SK-N-SH (cell line): ENCODE data around the gene SCARB2. TPM values are rescaled to one million over a fixed set of nuclear protein-coding genes. Genes with fewer than 3 reads are reported as not detected.
A peak's percentile ranks its signal among the peaks of the same experiment; 100 is the strongest.

Experiments
- CHD2 ChIP-seq: fragments of 150-350 bp; IDR thresholded peaks from 2 replicates; pipeline ENCODE4 v1.6.1; 2018; ENCODE audit warnings: low read length; ENCODE audit not compliant: partially characterized antibody
- ELF1 ChIP-seq: IDR thresholded peaks from 2 replicates; pipeline ENCODE4 v1.4.0; 2012
- EP300 ChIP-seq, 2 experiments: IDR thresholded peaks; 2 replicates each; pipeline versions ENCODE4 v1.4.0 to v1.6.1; 2012; ENCODE audit warnings: borderline replicate concordance in 1 of 2, low read depth in 1 of 2, low read length in 1 of 2
- EZH2phosphoT487 ChIP-seq: fragments of 200-600 bp; sonication (generic); IDR thresholded peaks from 2 replicates; pipeline ENCODE4 v1.6.1; 2017; ENCODE audit warnings: low read depth, mixed run types, mild to moderate bottlenecking, antibody characterized with exemption, moderate library complexity, borderline replicate concordance
- FOSL2 ChIP-seq: IDR thresholded peaks from 2 replicates; pipeline ENCODE4 v1.4.0; 2012; ENCODE audit warnings: low read depth, mild to moderate bottlenecking, moderate library complexity, borderline replicate concordance
- FOXJ3 ChIP-seq: sonication (generic); formaldehyde crosslinking; IDR thresholded peaks from 2 replicates; pipeline ENCODE4 v1.5.1; 2020; ENCODE audit warnings: mild to moderate bottlenecking, missing genetic modification reagents
- FOXM1 ChIP-seq: IDR thresholded peaks from 2 replicates; pipeline ENCODE4 v1.4.0; 2012; ENCODE audit warnings: low read depth, mild to moderate bottlenecking
- GABPA ChIP-seq: IDR thresholded peaks from 2 replicates; pipeline ENCODE4 v1.4.0; 2012; ENCODE audit warnings: low read depth, mild to moderate bottlenecking
- MEF2A ChIP-seq: IDR thresholded peaks from 2 replicates; pipeline ENCODE4 v1.4.0; 2012; ENCODE audit warnings: low read depth, borderline replicate concordance
- NFIC ChIP-seq: IDR thresholded peaks from 2 replicates; pipeline ENCODE4 v1.4.0; 2012; ENCODE audit warnings: borderline replicate concordance
- POLR2AphosphoS5 ChIP-seq: IDR thresholded peaks from 2 replicates; pipeline ENCODE4 v1.6.1; 2012; ENCODE audit warnings: low read depth, low read length
- RAD21 ChIP-seq: IDR thresholded peaks from 2 replicates; pipeline ENCODE4 v1.6.1; 2012; ENCODE audit warnings: mild to moderate bottlenecking, low read length
- RCOR1 ChIP-seq: fragments of 150-350 bp; IDR thresholded peaks from 2 replicates; pipeline ENCODE4 v1.6.1; 2017; ENCODE audit warnings: antibody characterized with exemption, low read length
- RFX5 ChIP-seq: IDR thresholded peaks from 2 replicates; pipeline ENCODE4 v1.6.1; 2012; ENCODE audit warnings: mild to moderate bottlenecking, improper control_type of control experiment, low read length
- RXRA ChIP-seq: IDR thresholded peaks from 2 replicates; pipeline ENCODE4 v1.4.0; 2012; ENCODE audit warnings: low read depth, mild to moderate bottlenecking, borderline replicate concordance
- SMC3 ChIP-seq: IDR thresholded peaks from 2 replicates; pipeline ENCODE4 v1.6.1; 2012; ENCODE audit warnings: low read depth, low read length, improper control_type of control experiment
- TAF1 ChIP-seq: IDR thresholded peaks from 2 replicates; pipeline ENCODE4 v1.6.1; 2012; ENCODE audit warnings: low read depth, mild to moderate bottlenecking, low read length, moderate library complexity, borderline replicate concordance
- TEAD4 ChIP-seq: IDR thresholded peaks from 2 replicates; pipeline ENCODE4 v1.4.0; 2012; ENCODE audit warnings: mild to moderate bottlenecking, borderline replicate concordance; ENCODE audit not compliant: insufficient read depth
- YY1 ChIP-seq: IDR thresholded peaks from 2 replicates; pipeline ENCODE4 v1.4.0; 2012; ENCODE audit warnings: low read depth, mild to moderate bottlenecking
- polyA plus RNA-seq, 3 experiments: library from polyadenylated mRNA; depleted of rRNA; stranded (reverse); fragments of >200 nt; gene quantifications; 2 replicates each; pipeline ENCODE4 v1.2.3, GENCODE V29; 2012
- TF ChIP-seq, protein P1 (sequence below): fragments of 200-600 bp; sonication (generic); IDR thresholded peaks from 2 replicates; pipeline ENCODE4 v1.6.1; 2017; ENCODE audit warnings: antibody characterized with exemption, mild to moderate bottlenecking, moderate library complexity
- TF ChIP-seq, protein P2 (sequence below): fragments of 150-350 bp; IDR thresholded peaks from 2 replicates; pipeline ENCODE4 v1.6.1; 2016; ENCODE audit warnings: mild to moderate bottlenecking, low read depth, low read length
- TF ChIP-seq, protein P3 (sequence below): IDR thresholded peaks from 2 replicates; pipeline ENCODE4 v1.4.0; 2012; ENCODE audit warnings: low read depth, borderline replicate concordance
- TF ChIP-seq, protein P4 (sequence below): IDR thresholded peaks from 2 replicates; pipeline ENCODE4 v1.6.1; 2012; ENCODE audit warnings: mild to moderate bottlenecking, low read depth, low read length, moderate library complexity

The SCARB2 gene
- polyA plus RNA-seq, 1 of the 3 experiments (the other 2 are of a cell fraction): 82.6 TPM

DNA sequence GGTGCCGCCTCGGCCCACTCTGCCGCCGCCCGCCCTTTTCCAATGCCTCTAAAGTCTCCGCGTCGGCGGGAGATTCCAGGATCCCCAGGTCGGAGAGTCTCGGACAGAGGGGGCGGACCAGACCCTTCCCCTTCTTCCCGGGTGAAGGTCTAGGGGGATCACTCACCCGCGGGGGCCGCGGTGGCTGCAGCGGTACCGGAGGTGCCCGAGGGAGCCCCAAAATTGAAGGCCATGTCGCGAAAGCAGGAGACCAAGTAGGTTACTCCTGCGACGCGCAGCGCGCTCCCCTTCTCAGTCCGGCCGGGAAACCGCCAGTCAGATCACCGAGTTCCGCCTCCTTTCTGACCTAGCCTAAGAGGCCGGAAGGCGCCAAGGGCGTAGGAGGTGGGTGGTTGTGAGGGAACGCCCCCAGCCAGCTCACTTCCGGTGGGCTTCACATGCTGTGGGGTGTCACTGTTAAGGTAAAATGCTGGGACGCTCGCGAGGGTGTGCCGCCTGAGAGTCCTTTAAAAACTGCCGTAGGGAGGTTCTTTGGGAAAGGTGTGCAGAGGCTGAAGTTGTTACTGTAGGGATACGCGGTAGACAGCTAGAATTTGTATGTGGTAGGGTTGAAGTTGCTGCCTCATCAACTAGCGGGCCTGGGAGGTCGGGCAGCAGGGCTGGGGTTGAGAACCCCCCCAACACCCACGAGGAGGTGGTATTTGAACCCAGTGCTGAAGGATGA lies 65.3 kb downstream of the SCARB2 start, which contains the start of gene NUP54 (continued):
- no peak for TF ChIP-seq RAD21
- TF ChIP-seq, protein P1, sequence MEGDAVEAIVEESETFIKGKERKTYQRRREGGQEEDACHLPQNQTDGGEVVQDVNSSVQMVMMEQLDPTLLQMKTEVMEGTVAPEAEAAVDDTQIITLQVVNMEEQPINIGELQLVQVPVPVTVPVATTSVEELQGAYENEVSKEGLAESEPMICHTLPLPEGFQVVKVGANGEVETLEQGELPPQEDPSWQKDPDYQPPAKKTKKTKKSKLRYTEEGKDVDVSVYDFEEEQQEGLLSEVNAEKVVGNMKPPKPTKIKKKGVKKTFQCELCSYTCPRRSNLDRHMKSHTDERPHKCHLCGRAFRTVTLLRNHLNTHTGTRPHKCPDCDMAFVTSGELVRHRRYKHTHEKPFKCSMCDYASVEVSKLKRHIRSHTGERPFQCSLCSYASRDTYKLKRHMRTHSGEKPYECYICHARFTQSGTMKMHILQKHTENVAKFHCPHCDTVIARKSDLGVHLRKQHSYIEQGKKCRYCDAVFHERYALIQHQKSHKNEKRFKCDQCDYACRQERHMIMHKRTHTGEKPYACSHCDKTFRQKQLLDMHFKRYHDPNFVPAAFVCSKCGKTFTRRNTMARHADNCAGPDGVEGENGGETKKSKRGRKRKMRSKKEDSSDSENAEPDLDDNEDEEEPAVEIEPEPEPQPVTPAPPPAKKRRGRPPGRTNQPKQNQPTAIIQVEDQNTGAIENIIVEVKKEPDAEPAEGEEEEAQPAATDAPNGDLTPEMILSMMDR: no peak
- TF ChIP-seq, protein P2, sequence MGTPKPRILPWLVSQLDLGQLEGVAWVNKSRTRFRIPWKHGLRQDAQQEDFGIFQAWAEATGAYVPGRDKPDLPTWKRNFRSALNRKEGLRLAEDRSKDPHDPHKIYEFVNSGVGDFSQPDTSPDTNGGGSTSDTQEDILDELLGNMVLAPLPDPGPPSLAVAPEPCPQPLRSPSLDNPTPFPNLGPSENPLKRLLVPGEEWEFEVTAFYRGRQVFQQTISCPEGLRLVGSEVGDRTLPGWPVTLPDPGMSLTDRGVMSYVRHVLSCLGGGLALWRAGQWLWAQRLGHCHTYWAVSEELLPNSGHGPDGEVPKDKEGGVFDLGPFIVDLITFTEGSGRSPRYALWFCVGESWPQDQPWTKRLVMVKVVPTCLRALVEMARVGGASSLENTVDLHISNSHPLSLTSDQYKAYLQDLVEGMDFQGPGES: no peak
- no peak; the same call in 1 of the 2 replicates for TF ChIP-seq RFX5
- peak; percentile 18; the same call in 1 of the 2 replicates for TF ChIP-seq FOSL2
- peak; percentile 97 for TF ChIP-seq TAF1
- TF ChIP-seq RXRA: no peak
- no peak for TF ChIP-seq SMC3
- peak; percentile 91 for TF ChIP-seq GABPA
- TF ChIP-seq CHD2: peak; percentile 87
- TF ChIP-seq FOXM1: 0 out of 2 replicates have a peak, but pooled peaks have one; percentile 14
- TF ChIP-seq FOXJ3 (CRISPR knock-in tag): no peak
- TF ChIP-seq, protein P3, sequence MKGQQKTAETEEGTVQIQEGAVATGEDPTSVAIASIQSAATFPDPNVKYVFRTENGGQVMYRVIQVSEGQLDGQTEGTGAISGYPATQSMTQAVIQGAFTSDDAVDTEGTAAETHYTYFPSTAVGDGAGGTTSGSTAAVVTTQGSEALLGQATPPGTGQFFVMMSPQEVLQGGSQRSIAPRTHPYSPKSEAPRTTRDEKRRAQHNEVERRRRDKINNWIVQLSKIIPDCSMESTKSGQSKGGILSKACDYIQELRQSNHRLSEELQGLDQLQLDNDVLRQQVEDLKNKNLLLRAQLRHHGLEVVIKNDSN: peak; percentile 56; the same call in 1 of the 2 replicates
- peak in 1 of 2 experiments; percentile 19; a peak in 1 of 4 replicates for TF ChIP-seq EP300 (IDR thresholded peaks at IDR 0.05; ENCODE audit: borderline replicate concordance in 1 of 2, low read depth in 1 of 2, low read length in 1 of 2)
- no peak for TF ChIP-seq TEAD4
- peak; percentile 79 for TF ChIP-seq ELF1
- TF ChIP-seq, protein P4, sequence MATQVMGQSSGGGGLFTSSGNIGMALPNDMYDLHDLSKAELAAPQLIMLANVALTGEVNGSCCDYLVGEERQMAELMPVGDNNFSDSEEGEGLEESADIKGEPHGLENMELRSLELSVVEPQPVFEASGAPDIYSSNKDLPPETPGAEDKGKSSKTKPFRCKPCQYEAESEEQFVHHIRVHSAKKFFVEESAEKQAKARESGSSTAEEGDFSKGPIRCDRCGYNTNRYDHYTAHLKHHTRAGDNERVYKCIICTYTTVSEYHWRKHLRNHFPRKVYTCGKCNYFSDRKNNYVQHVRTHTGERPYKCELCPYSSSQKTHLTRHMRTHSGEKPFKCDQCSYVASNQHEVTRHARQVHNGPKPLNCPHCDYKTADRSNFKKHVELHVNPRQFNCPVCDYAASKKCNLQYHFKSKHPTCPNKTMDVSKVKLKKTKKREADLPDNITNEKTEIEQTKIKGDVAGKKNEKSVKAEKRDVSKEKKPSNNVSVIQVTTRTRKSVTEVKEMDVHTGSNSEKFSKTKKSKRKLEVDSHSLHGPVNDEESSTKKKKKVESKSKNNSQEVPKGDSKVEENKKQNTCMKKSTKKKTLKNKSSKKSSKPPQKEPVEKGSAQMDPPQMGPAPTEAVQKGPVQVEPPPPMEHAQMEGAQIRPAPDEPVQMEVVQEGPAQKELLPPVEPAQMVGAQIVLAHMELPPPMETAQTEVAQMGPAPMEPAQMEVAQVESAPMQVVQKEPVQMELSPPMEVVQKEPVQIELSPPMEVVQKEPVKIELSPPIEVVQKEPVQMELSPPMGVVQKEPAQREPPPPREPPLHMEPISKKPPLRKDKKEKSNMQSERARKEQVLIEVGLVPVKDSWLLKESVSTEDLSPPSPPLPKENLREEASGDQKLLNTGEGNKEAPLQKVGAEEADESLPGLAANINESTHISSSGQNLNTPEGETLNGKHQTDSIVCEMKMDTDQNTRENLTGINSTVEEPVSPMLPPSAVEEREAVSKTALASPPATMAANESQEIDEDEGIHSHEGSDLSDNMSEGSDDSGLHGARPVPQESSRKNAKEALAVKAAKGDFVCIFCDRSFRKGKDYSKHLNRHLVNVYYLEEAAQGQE: peak; percentile 73; the same call in 1 of the 2 replicates
- TF ChIP-seq EZH2phosphoT487: no peak
- TF ChIP-seq RCOR1: peak; percentile 55
- 0 out of 2 replicates have a peak, but pooled peaks have one; percentile 22 for TF ChIP-seq MEF2A
- TF ChIP-seq NFIC: 0 out of 2 replicates have a peak, but pooled peaks have one; percentile 5
- TF ChIP-seq YY1: peak; percentile 74
- peak; percentile 89 for TF ChIP-seq POLR2AphosphoS5
- TF ChIP-seq, all 33 proteins: peak for 20
